Endothelial cell (in vitro differentiated cells): ENCODE results near the gene GAMT. TPM values are rescaled to one million over a fixed set of nuclear protein-coding genes. Genes with fewer than 3 reads are reported as not detected.

ENCODE experiments used
- DNase-seq: peaks from one replicate; pipeline ENCODE4 v3.0.0; 2021; ENCODE audit warnings: low spot score
- H3K27ac Mint-ChIP-seq: one replicate; pipeline ENCODE4 v1.8.0; 2021; ENCODE audit warnings: mixed read lengths, inconsistent platforms; ENCODE audit not compliant: unreplicated experiment
- H3K27me3 Mint-ChIP-seq: one replicate; pipeline ENCODE4 v1.8.0; 2021; ENCODE audit warnings: mild to moderate bottlenecking, moderate library complexity, mixed read lengths, inconsistent platforms; ENCODE audit not compliant: unreplicated experiment
- H3K36me3 Mint-ChIP-seq: one replicate; pipeline ENCODE4 v1.8.0; 2021; ENCODE audit warnings: mild to moderate bottlenecking, low read depth, mixed read lengths, inconsistent platforms; ENCODE audit not compliant: unreplicated experiment
- H3K4me1 Mint-ChIP-seq: one replicate; pipeline ENCODE4 v1.8.0; 2021; ENCODE audit warnings: mild to moderate bottlenecking, mixed read lengths, inconsistent platforms; ENCODE audit not compliant: unreplicated experiment
- H3K4me3 Mint-ChIP-seq: one replicate; pipeline ENCODE4 v1.8.0; 2021; ENCODE audit warnings: mild to moderate bottlenecking, mixed read lengths, inconsistent platforms; ENCODE audit not compliant: unreplicated experiment
- H3K9me3 Mint-ChIP-seq: one replicate; pipeline ENCODE4 v1.8.0; 2021; ENCODE audit warnings: mixed read lengths, inconsistent platforms; ENCODE audit not compliant: unreplicated experiment
- CTCF ChIP-seq: fragments of 200-600 bp; sonication (generic); IDR thresholded peaks from one replicate; pipeline ENCODE4 v1.5.0; 2021; ENCODE audit warnings: antibody characterized with exemption; ENCODE audit not compliant: unreplicated experiment
- total RNA-seq: library from RNA; stranded (reverse); fragmentation: NEBNext Ultra II Directional; extraction: Animal tissue kit (Norgen Biotek cat#: 25700); gene quantifications from one replicate; pipeline ENCODE4 v1.2.1, GENCODE V29; 2021; ENCODE audit not compliant: unreplicated experiment

The GAMT gene
- total RNA-seq, 1 donor from 2014 or later: 18.1 TPM

GRCh38 chr19:1369214-1369805 is 32.0 kb downstream of the GAMT start:
- no peak for DNase-seq
- H3K27me3 Mint-ChIP-seq: no peaks in the 10 kb centered on the region
- TF ChIP-seq CTCF: no peak
- H3K9me3 Mint-ChIP-seq: no peaks in the 10 kb centered on the region
- no peak overlapping the region for H3K4me3 Mint-ChIP-seq
- H3K36me3 Mint-ChIP-seq: peaks cover 18% of the 10 kb centered on the region
- H3K4me1 Mint-ChIP-seq: peaks cover under 1% of the 10 kb centered on the region
- no peak overlapping the region for H3K27ac Mint-ChIP-seq

GRCh38 chr19:1366899-1367870 is 34.2 kb downstream of the GAMT start:
- no peak overlapping the region for H3K4me3 Mint-ChIP-seq
- H3K27ac Mint-ChIP-seq: no peak overlapping the region
- DNase-seq: no peak
- H3K4me1 Mint-ChIP-seq: peaks cover 8% of the 10 kb centered on the region
- TF ChIP-seq CTCF: no peak
- no peaks in the 10 kb centered on the region for H3K9me3 Mint-ChIP-seq
- peaks cover 14% of the 10 kb centered on the region for H3K36me3 Mint-ChIP-seq
- no peaks in the 10 kb centered on the region for H3K27me3 Mint-ChIP-seq

- H3K36me3 Mint-ChIP-seq: peaks cover 21% of the 10 kb centered on the region
Observed at GRCh38 chr19:1366296-1366695, 35.0 kb downstream of the GAMT start.

DNA sequence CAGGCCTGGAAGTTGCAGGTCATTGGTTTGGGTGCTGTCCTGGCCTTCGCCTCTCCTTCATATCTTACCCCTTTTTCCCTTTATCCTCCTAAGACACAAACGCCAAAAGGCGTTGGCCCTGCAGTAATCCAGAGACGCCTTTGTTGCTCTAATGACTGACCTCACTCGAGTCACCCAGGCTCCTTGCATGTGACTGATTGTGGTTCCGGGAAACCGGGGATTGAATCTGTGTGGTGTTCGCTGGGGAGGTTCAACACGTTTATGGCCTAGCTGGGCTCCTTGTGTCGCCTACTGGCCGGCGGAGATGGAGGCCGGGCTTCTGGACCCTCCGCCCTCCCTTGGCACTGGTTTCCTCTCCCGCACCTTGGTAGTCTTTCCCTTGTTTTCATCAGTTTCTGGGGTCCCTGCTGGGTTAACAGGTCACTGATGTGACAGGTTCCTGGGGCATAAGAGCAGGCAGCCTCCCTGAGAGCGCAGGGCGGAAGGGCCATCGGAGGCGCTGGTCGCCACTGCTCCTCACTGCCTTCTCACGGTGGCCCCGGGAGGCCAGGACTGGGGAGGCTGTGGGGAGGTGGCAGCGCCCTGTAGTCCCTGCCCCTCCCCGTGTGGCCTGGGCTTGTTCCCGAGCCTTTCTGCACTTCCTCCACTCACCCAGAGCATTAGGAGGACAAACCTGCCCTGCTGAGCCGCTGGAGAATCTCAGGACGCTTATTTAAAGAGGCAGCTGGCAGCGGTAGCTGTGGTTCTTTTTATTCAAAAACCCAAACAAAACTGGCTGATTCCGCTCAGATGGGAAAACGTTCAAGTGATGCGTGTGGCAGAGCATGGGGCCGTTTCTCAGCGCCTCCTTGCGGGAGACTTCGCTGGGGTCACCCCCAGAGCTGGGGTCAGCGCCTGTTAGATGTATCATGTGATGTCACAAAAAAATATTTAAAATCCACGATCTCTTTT is 35.7 kb downstream of the GAMT start:
- no peak overlapping the region for H3K27ac Mint-ChIP-seq
- H3K4me3 Mint-ChIP-seq: peak overlapping the region; percentile 42
- no peaks in the 10 kb centered on the region for H3K9me3 Mint-ChIP-seq
- TF ChIP-seq CTCF: no peak
- no peaks in the 10 kb centered on the region for H3K27me3 Mint-ChIP-seq
- no peak for DNase-seq
- peaks cover 8% of the 10 kb centered on the region for H3K4me1 Mint-ChIP-seq
- H3K36me3 Mint-ChIP-seq: peaks cover 22% of the 10 kb centered on the region

More at GRCh38 chr19:1366296-1366695, 35.0 kb downstream of the GAMT start:
- Mint-ChIP-seq H3K4me1 (peaks cover 8% of the 10 kb centered on the region), H3K9me3 (no peaks in the 10 kb centered on the region), H3K27me3 (no peaks in the 10 kb centered on the region), H3K4me3 (no peak overlapping the region), H3K27ac (no peak overlapping the region)
- no peak for DNase-seq
- TF ChIP-seq CTCF: no peak
